Measurements from ENCODE around the gene SCGB3A1. TPM values are rescaled to one million over a fixed set of nuclear protein-coding genes. Genes with fewer than 3 reads are reported as not detected.

The SCGB3A1 gene
- total and polyA plus RNA-seq, 8 donors, result 0.43 to 15.5 (median 3.2) TPM

DNA sequence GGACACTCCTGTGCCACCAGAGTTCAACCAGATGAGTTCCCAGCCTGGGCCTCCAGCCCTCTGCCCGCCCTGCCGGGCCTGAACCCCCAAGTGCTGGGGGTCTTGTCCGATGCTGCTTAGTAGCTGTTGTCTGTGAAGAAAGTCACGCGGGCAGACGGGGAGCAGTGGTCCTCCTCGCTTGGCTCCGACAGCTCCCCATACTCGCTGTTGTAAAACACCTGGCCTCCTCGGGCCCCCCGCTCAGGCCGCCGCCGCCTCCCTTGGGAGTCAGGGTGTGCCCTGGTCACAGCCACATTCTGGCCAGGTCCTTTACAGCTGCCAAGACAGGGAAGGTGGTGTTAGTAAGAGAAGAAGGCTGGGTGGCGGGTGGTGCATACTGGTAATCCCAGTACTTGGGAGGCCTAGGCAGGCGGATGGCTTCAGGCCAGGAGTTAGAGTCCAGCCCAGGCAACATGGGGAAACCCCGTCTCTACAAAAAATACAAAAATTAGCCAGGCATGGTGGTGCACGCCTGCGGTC lies 11.8 kb upstream of the SCGB3A1 start:
- ATAC-seq (no peak), DNase-seq (peak in 3 of 6 donors; percentile 10 to 58 (median 55)), FAIRE-seq (no peak)
- intact Hi-C loops (cut with DNase I), result no loop called here
- 91 to 92% methylated on average over 19 of the region's 19 CpGs for WGBS, 2 donors
- no peaks in the 10 kb centered on the region for H3K36me3 ChIP-seq
- H3K27ac ChIP-seq, result no peak overlapping the region
- TF ChIP-seq CTCF (IDR thresholded peaks at IDR 0.05), result no peak
- no peaks in the 10 kb centered on the region for H3K4me1 ChIP-seq
- H3K4me3 ChIP-seq, result no peak overlapping the region
- no peaks in the 10 kb centered on the region for H3K27me3 ChIP-seq
- H3K9me3 ChIP-seq, result no peaks in the 10 kb centered on the region

DNA sequence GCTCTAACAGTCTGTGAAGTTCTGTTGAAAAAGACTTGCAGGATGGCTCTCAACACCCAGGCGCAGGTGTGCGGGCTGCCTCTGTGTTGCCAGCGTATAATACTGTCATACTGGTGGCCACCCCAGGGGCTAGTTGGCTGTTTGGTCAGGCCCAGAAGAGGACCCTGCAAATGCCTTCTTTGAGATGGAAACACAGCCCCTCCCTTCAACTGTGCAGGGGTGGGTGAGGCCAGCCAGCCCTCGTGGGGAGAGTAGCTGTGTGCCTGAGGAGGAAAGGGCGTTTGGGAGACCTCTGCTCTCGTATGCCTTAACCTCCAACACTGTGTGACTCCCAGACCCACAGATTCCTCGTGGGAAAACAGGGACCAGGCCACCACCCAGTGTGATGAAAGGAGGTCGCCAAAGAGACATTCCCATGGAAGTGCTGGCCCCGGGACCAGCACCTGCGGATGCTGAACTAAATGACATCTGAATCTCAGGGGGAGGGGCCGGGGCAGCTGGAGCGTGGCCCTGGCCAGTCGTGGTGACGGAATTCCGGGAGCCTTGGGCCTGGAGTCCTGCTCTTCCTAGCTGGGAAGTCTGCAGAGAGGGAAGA lies 11.3 kb upstream of the SCGB3A1 start:
- H3K4me1 ChIP-seq, result no peaks in the 10 kb centered on the region
- no peak for DNase-seq
- no peak for FAIRE-seq

GRCh38 chr5:180601591-180602480 lies 10.5 kb upstream of the SCGB3A1 start:
- WGBS, 2 donors, result 80 to 85% methylated on average over 35 to 36 of the region's 36 CpGs
- Histone ChIP-seq H3K36me3 (no peaks in the 10 kb centered on the region), H3K9me3 (no peaks in the 10 kb centered on the region), H3K27me3 (no peaks in the 10 kb centered on the region), H3K27ac (no peak overlapping the region), H3K4me3 (no peak overlapping the region), H3K4me1 (no peaks in the 10 kb centered on the region)
- TF ChIP-seq CTCF (IDR thresholded peaks at IDR 0.05), result no peak
- DNase-seq, result peak in 3 of 6 donors; percentile 5 to 46 (median 11)
- intact Hi-C loops (cut with DNase I), result no loop called here
- FAIRE-seq, result no peak
- no peak for ATAC-seq

More for the DNA sequence above, 11.3 kb upstream of the SCGB3A1 start:
- 73 to 76% methylated on average over 15 of the region's 15 CpGs for WGBS, 2 donors
- Histone ChIP-seq H3K4me3 (no peak overlapping the region), H3K36me3 (no peaks in the 10 kb centered on the region), H3K27me3 (no peaks in the 10 kb centered on the region), H3K9me3 (no peaks in the 10 kb centered on the region), H3K27ac (no peak overlapping the region)
- no peak for ATAC-seq
- no peak for TF ChIP-seq CTCF (IDR thresholded peaks at IDR 0.05)
- intact Hi-C loops (cut with DNase I), result no loop called here

DNA sequence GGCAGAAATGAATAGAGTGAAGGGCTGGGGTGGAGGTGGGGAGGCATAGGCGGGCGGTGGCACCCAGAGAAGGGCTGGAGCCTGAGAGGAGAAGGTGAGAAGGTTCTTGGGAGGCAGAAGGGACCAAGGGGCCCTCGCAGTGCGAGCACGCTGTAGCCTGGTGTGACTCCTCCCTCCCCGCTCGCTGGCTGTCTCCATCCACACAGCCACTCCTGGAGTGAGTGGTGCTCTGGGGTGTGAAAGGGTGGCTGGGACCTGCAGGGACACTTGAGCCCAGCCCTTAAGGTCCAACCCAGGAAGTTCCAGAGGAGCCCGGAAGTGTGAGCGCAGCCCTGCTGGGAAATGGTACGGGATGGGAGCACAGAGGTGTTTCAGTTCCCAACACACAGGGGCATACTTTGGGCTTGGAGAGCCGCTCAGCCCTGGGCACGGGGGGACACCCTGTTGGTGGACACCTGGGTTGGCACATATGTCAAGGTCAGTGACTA lies 9.3 kb upstream of the SCGB3A1 start:
- WGBS, 2 donors, result 86 to 94% methylated on average over 12 of the region's 12 CpGs
- intact Hi-C loops (cut with DNase I), result no loop called here
- Histone ChIP-seq H3K27ac (no peak overlapping the region), H3K4me1 (peaks cover 4 to 9% (median 8%) of the 10 kb centered on the region in 3 donors), H3K9me3 (no peaks in the 10 kb centered on the region), H3K27me3 (no peaks in the 10 kb centered on the region), H3K4me3 (no peak overlapping the region), H3K36me3 (no peaks in the 10 kb centered on the region)
- ATAC-seq (no peak), FAIRE-seq (no peak), DNase-seq (peak in 1 of 6 donors; percentile 4)
- TF ChIP-seq CTCF (IDR thresholded peaks at IDR 0.05), result no peak

Data from pancreas (tissue), 10 donors.